Epithelial cell of proximal tubule (primary cell): ENCODE measurements around the gene CRACDL. TPM values are rescaled to one million over a fixed set of nuclear protein-coding genes. Genes with fewer than 3 reads are reported as not detected.
"Not testable (repeated sequence)": the region's sequence is repeated elsewhere in the genome, so short reads cannot be mapped to it uniquely, and the experiment has no call there.

Source experiments
- DNase-seq: peaks from one replicate; pipeline ENCODE4 v3.0.0-alpha.2; 2011; ENCODE audit warnings: low read depth
- H3K4me3 ChIP-seq: 2 replicates; pipeline ENCODE4 v1.5.1; 2011; ENCODE audit warnings: low read depth, mild to moderate bottlenecking, low read length
- CTCF ChIP-seq: conservative IDR thresholded peaks from 2 replicates; pipeline ENCODE4 v1.5.1; 2012; ENCODE audit warnings: low read depth, mild to moderate bottlenecking, low read length
- total RNA-seq: library from RNA; depleted of rRNA; stranded (reverse); fragments of >200 nt; gene quantifications from 2 replicates; pipeline ENCODE4 v1.2.3, GENCODE V29; 2015

CRACDL gene
- total RNA-seq, 1 donor from 2014 or later = 1.0 TPM

GRCh38 chr2:98884658-98885057 lies 51.4 kb downstream of the CRACDL start:
- no peak for TF ChIP-seq CTCF
- no peak overlapping the region for H3K4me3 ChIP-seq
- DNase-seq = no peak

- H3K4me3 ChIP-seq = no peak overlapping the region
- DNase-seq = no peak
- no peak for TF ChIP-seq CTCF
Measured at GRCh38 chr2:98883780-98884211, 52.2 kb downstream of the CRACDL start.

- DNase-seq = no peak
- no peak overlapping the region for H3K4me3 ChIP-seq
- no peak for TF ChIP-seq CTCF
Measured at GRCh38 chr2:98882971-98883779, 52.9 kb downstream of the CRACDL start.

- H3K4me3 ChIP-seq = no peak overlapping the region
- no peak for DNase-seq
- TF ChIP-seq CTCF = no peak
Measured at GRCh38 chr2:98882368-98882767, 53.7 kb downstream of the CRACDL start.

- no peak for TF ChIP-seq CTCF
- no peak for DNase-seq
- no peak overlapping the region for H3K4me3 ChIP-seq
Measured at GRCh38 chr2:98881153-98881650, 54.8 kb downstream of the CRACDL start.

- TF ChIP-seq CTCF = no peak
- DNase-seq = no peak
- no peak overlapping the region for H3K4me3 ChIP-seq
Measured at GRCh38 chr2:98880266-98881152, 55.5 kb downstream of the CRACDL start.

GRCh38 chr2:98877658-98878057 lies 58.4 kb downstream of the CRACDL start:
- not testable (repeated sequence) for H3K4me3 ChIP-seq, DNase-seq
